HCT116 (cell line): ENCODE results near the gene GNB5. TPM values are rescaled to one million over a fixed set of nuclear protein-coding genes. Genes with fewer than 3 reads are reported as not detected.

ENCODE experiments used
- ATAC-seq: fragments of 200-7000 bp; cut with Tn5 transposase; 2 replicates; pipeline ENCODE4 v1.9.1; 2020; ENCODE audit warnings: mild to moderate bottlenecking, moderate library complexity
- BruUV-seq: library from RNA; stranded (reverse); fragments of 400-500 nt; replicated peaks from 2 replicates; lab custom pipeline; 2021; lab: Mats Ljungman, UMichigan
- CTCF ChIA-PET: fragments of 300-600 bp; sonication (Branson Sonifier 250); formaldehyde crosslinking; loops from one replicate; lab custom pipeline; 2021; ENCODE audit warnings: antibody characterized with exemption; lab: Charles Lee
- POLR2A ChIA-PET: fragments of 300-600, 350-600 bp; sonication (Branson Sonifier 250); formaldehyde crosslinking; loops from one replicate; lab custom pipeline; 2021; ENCODE audit warnings: antibody characterized with exemption; lab: Charles Lee
- RAD21 ChIA-PET, 2 experiments: fragments of 300-600 bp; sonication (Branson Sonifier 250); formaldehyde crosslinking; loops; one replicate each; lab custom pipeline; 2023; ENCODE audit warnings: low total read pairs in 2 of 2; ENCODE audit not compliant: uncharacterized antibody in 2 of 2, unreplicated experiment in 2 of 2, low non-redundant PET in 1 of 2; lab: Charles Lee
- DNase-seq: peaks from one replicate; pipeline ENCODE4 v3.0.0-alpha.2; 2010; ENCODE audit warnings: low read depth, low spot score
- H2AFZ ChIP-seq: fragments of 200-600 bp; shearing (Covaris generic), sonication (generic); 2 replicates; pipeline ENCODE4 v1.6.1; 2017; ENCODE audit warnings: low read depth, mixed run types, mixed read lengths, antibody characterized with exemption, low read length; ENCODE audit not compliant: poor library complexity, severe bottlenecking
- H3K27ac ChIP-seq: 2 replicates; pipeline ENCODE4 v1.5.1; 2012; ENCODE audit warnings: low read depth, low read length
- H3K27me3 ChIP-seq: fragments of 200-600 bp; sonication (generic); 2 replicates; pipeline ENCODE4 v1.6.1; 2016; ENCODE audit warnings: mixed run types, low read length, mixed read lengths; ENCODE audit not compliant: insufficient read depth
- H3K36me3 ChIP-seq, 2 experiments: fragments of 200-500 bp in 1 of 2; fragments of 200-600 bp in 1 of 2; sonication (Bioruptor generic) in 1 of 2; sonication (generic) in 1 of 2; 2 replicates each; pipeline versions ENCODE4 v1.5.1 to v1.6.1; 2014 to 2016; ENCODE audit warnings: low read length in 2 of 2, inconsistent platforms in 1 of 2, mixed read lengths in 1 of 2, mixed run types in 1 of 2; ENCODE audit not compliant: insufficient read depth in 2 of 2, control insufficient read depth in 1 of 2
- H3K4me1 ChIP-seq, 2 experiments: fragments of 200-600 bp in 1 of 2; sonication (generic) in 1 of 2; 2 replicates each; pipeline versions ENCODE4 v1.5.1 to v1.6.1; 2012 to 2017; ENCODE audit warnings: low read length in 2 of 2, inconsistent platforms in 1 of 2, mild to moderate bottlenecking in 1 of 2, mixed read lengths in 1 of 2, mixed run types in 1 of 2, moderate library complexity in 1 of 2; ENCODE audit not compliant: insufficient read depth in 2 of 2, control insufficient read depth in 1 of 2
- H3K4me2 ChIP-seq: fragments of 200-600 bp; sonication (generic); 2 replicates; pipeline ENCODE4 v1.6.1; 2017; ENCODE audit warnings: mixed run types, low read length, mixed read lengths
- H3K4me3 ChIP-seq, 2 experiments: fragments of 200-600 bp in 1 of 2; sonication (generic) in 1 of 2; replicated peaks in 1 of 2; 2 replicates each; pipeline ENCODE4 v1.5.1; 2011 to 2016; ENCODE audit warnings: low read length in 2 of 2, control low read depth in 1 of 2, low read depth in 1 of 2, mild to moderate bottlenecking in 1 of 2, mixed read lengths in 1 of 2, mixed run types in 1 of 2
- H3K79me2 ChIP-seq: fragments of 200-600 bp; sonication (generic); 2 replicates; pipeline ENCODE4 v1.6.1; 2017; ENCODE audit warnings: mild to moderate bottlenecking, mixed run types, low read length, moderate library complexity, mixed read lengths; ENCODE audit not compliant: insufficient read depth
- H3K9ac ChIP-seq: fragments of 200-600 bp; sonication (generic); 2 replicates; pipeline ENCODE4 v1.6.1; 2016; ENCODE audit warnings: low read length, mixed read lengths
- H3K9me2 ChIP-seq: fragments of 200-600 bp; sonication (generic), shearing (Covaris generic); 2 replicates; pipeline ENCODE4 v1.6.1; 2017; ENCODE audit warnings: mixed run types, mild to moderate bottlenecking, moderate library complexity; ENCODE audit not compliant: insufficient read depth
- H3K9me3 ChIP-seq, 2 experiments: fragments of 200-500 bp in 1 of 2; fragments of 200-600 bp in 1 of 2; sonication (Bioruptor generic) in 1 of 2; sonication (generic) in 1 of 2; 2 replicates each; pipeline ENCODE4 v1.6.1; 2014 to 2017; ENCODE audit warnings: low read length in 2 of 2, mixed read lengths in 2 of 2, inconsistent platforms in 1 of 2, low read depth in 1 of 2, mild to moderate bottlenecking in 1 of 2, mixed run types in 1 of 2, moderate library complexity in 1 of 2; ENCODE audit not compliant: control insufficient read depth in 1 of 2, insufficient read depth in 1 of 2
- H4K20me1 ChIP-seq: fragments of 200-600 bp; sonication (generic), shearing (Covaris generic); 2 replicates; pipeline ENCODE4 v1.6.1; 2017; ENCODE audit warnings: mixed run types, mild to moderate bottlenecking, moderate library complexity; ENCODE audit not compliant: insufficient read depth
- ATF3 ChIP-seq: IDR thresholded peaks from 2 replicates; pipeline ENCODE4 v1.6.1; 2012
- CBX3 ChIP-seq: IDR thresholded peaks from 2 replicates; pipeline ENCODE4 v1.6.1; 2012; ENCODE audit warnings: low read depth
- ELF1 ChIP-seq: IDR thresholded peaks from 2 replicates; pipeline ENCODE4 v1.6.1; 2012; ENCODE audit warnings: low read depth, borderline replicate concordance
- POLR2AphosphoS5 ChIP-seq: IDR thresholded peaks from 2 replicates; pipeline ENCODE4 v1.6.1; 2011; ENCODE audit warnings: mild to moderate bottlenecking, low read depth, low read length, moderate library complexity
- SIN3A ChIP-seq: IDR thresholded peaks from 2 replicates; pipeline ENCODE4 v1.6.1; 2012; ENCODE audit warnings: low read depth
- SP1 ChIP-seq: IDR thresholded peaks from 2 replicates; pipeline ENCODE4 v1.6.1; 2012; ENCODE audit warnings: low read depth
- SRF ChIP-seq: IDR thresholded peaks from 2 replicates; pipeline ENCODE4 v1.6.1; 2012; ENCODE audit warnings: low read depth
- TCF7L2 ChIP-seq: IDR thresholded peaks from 2 replicates; pipeline ENCODE4 v1.7.0; 2011; ENCODE audit warnings: borderline replicate concordance, inconsistent platforms; ENCODE audit not compliant: insufficient read depth, insufficient read length; ENCODE audit errors: extremely low read depth
- YY1 ChIP-seq: IDR thresholded peaks from 2 replicates; pipeline ENCODE4 v1.6.1; 2011; ENCODE audit warnings: low read length, low read depth, moderate library complexity, mild to moderate bottlenecking; ENCODE audit not compliant: insufficient replicate concordance; ENCODE audit errors: extremely low read depth
- ZNF274 ChIP-seq: fragments of 200-500 bp; sonication (Bioruptor generic); IDR thresholded peaks from 2 replicates; pipeline ENCODE4 v1.6.1; 2014; ENCODE audit warnings: mild to moderate bottlenecking, low read depth, low read length, inconsistent platforms
- intact Hi-C: fragments of 100-400 bp; cut with micrococcal nuclease; formaldehyde crosslinking; loops from 2 replicates; pipeline ENCODE4 v1.10.0; 2022
- total RNA-seq: library from RNA; stranded (reverse); gene quantifications from one replicate; pipeline ENCODE4 v1.2.1, GENCODE V29; 2021; ENCODE audit not compliant: unreplicated experiment
- TF ChIP-seq, protein P1 (sequence below): IDR thresholded peaks from 2 replicates; pipeline ENCODE4 v1.6.1; 2012; ENCODE audit warnings: low read depth
- TF ChIP-seq, protein P2 (sequence below): IDR thresholded peaks from 2 replicates; pipeline ENCODE4 v1.6.1; 2012

Gene GNB5
- total RNA-seq, 1 experiment from 2014 or later: 27.6 TPM

DNA sequence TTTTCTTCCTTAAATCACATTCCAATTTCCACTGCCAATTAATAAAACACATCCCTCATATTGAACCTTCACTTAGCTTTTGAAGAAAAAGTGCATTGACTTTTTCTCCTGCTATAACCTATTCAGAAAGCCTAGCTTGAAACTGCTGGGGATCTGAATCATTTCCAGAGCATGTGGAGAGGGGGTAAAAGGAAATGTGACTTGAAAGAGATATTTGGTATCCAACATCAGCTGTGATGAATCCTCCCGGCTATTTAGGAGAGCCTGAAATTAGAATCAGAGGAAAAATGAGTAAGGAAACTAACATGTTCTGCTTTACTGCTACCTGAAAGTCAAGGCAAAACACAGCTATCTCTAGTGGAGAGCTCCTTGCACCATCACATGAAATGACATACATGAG lies 2.6 kb upstream of the GNB5 start:
- no peaks in the 10 kb centered on the region for H3K4me1 ChIP-seq
- H3K79me2 ChIP-seq: no peaks in the 10 kb centered on the region
- H3K9me3 ChIP-seq: no peaks in the 10 kb centered on the region
- intact Hi-C loops: no loop called here
- POLR2A ChIA-PET: no interaction called here
- BruUV-seq: no TSS peak
- no peak overlapping the region for H3K27ac ChIP-seq
- H3K4me2 ChIP-seq: no peak overlapping the region
- no peak for ATAC-seq
- H3K9me2 ChIP-seq: no peaks in the 10 kb centered on the region
- H4K20me1 ChIP-seq: no peaks in the 10 kb centered on the region
- H3K36me3 ChIP-seq: peaks cover 9 to 15% of the 10 kb centered on the region in 2 experiments; a peak in 3 of 4 replicates
- TF ChIP-seq TCF7L2 (no peak), ATF3 (no peak), SIN3A (no peak), CBX3 (no peak), ZNF274 (no peak), YY1 (no peak), ELF1 (no peak), SP1 (no peak), SRF (no peak), POLR2AphosphoS5 (no peak)
- TF ChIP-seq, protein P1, sequence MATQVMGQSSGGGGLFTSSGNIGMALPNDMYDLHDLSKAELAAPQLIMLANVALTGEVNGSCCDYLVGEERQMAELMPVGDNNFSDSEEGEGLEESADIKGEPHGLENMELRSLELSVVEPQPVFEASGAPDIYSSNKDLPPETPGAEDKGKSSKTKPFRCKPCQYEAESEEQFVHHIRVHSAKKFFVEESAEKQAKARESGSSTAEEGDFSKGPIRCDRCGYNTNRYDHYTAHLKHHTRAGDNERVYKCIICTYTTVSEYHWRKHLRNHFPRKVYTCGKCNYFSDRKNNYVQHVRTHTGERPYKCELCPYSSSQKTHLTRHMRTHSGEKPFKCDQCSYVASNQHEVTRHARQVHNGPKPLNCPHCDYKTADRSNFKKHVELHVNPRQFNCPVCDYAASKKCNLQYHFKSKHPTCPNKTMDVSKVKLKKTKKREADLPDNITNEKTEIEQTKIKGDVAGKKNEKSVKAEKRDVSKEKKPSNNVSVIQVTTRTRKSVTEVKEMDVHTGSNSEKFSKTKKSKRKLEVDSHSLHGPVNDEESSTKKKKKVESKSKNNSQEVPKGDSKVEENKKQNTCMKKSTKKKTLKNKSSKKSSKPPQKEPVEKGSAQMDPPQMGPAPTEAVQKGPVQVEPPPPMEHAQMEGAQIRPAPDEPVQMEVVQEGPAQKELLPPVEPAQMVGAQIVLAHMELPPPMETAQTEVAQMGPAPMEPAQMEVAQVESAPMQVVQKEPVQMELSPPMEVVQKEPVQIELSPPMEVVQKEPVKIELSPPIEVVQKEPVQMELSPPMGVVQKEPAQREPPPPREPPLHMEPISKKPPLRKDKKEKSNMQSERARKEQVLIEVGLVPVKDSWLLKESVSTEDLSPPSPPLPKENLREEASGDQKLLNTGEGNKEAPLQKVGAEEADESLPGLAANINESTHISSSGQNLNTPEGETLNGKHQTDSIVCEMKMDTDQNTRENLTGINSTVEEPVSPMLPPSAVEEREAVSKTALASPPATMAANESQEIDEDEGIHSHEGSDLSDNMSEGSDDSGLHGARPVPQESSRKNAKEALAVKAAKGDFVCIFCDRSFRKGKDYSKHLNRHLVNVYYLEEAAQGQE: no peak
- TF ChIP-seq, protein P2, sequence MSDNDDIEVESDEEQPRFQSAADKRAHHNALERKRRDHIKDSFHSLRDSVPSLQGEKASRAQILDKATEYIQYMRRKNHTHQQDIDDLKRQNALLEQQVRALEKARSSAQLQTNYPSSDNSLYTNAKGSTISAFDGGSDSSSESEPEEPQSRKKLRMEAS: no peak
- TF ChIP-seq, all 23 proteins: peak for 0
- no peak overlapping the region for H3K9ac ChIP-seq
- no peaks in the 10 kb centered on the region for H3K27me3 ChIP-seq
- no peak overlapping the region for H3K4me3 ChIP-seq
- H2AFZ ChIP-seq: no peak overlapping the region
- ChIA-PET CTCF (interaction anchor here (1.2 to 2.0 kb wide), 3 partner anchors 11 to 34 kb away, joined by 3 to 8 read pairs (median 3); no protein-coding TSS in a partner anchor), RAD21 (no interaction called here)
- DNase-seq: no peak
